Superior temporal gyrus (tissue), 1 donor: ENCODE results near the gene MLF2.
A peak's percentile ranks its signal among the peaks of the same experiment; 100 is the strongest.
"Not testable (repeated sequence)": the region's sequence is repeated elsewhere in the genome, so short reads cannot be mapped to it uniquely, and the experiment has no call there.

Experiments used
- DNase-seq: peaks from one replicate; pipeline ENCODE4 v3.0.0-alpha.2; 2016; ENCODE audit errors: extremely low spot score

Gene MLF2

GRCh38 chr12:6734506-6735387 is 18.2 kb downstream of the MLF2 start:
- DNase-seq = no peak

- DNase-seq = no peak
Measured at GRCh38 chr12:6730169-6730568, 22.8 kb downstream of the MLF2 start.

GRCh38 chr12:6729186-6729585 is 23.8 kb downstream of the MLF2 start:
- no peak for DNase-seq

GRCh38 chr12:6725350-6725749 is 27.6 kb downstream of the MLF2 start:
- no peak for DNase-seq

- DNase-seq = no peak
Measured at GRCh38 chr12:6724409-6724797, 28.5 kb downstream of the MLF2 start.

- DNase-seq = peak; percentile 99
Measured at GRCh38 chr12:6723607-6724408, 29.1 kb downstream of the MLF2 start, which contains the start of gene COPS7A. TSS of gene COPS7A (plus strand) at chr12:6724046. CDS start at chr12:6724657, 611 bp downstream.

- no peak for DNase-seq
Measured at GRCh38 chr12:6722863-6723262, 30.1 kb downstream of the MLF2 start.

- DNase-seq = no peak
Measured at GRCh38 chr12:6716874-6717437, 36.0 kb downstream of the MLF2 start.

- not testable (repeated sequence) for DNase-seq
Measured at GRCh38 chr12:6716031-6716873, 36.7 kb downstream of the MLF2 start.

GRCh38 chr12:6708960-6709394 is 44.0 kb downstream of the MLF2 start:
- DNase-seq = no peak

- DNase-seq = not testable (repeated sequence)
Measured at GRCh38 chr12:6708351-6708750, 44.6 kb downstream of the MLF2 start.

- no peak for DNase-seq
Measured at GRCh38 chr12:6703631-6704030, 49.3 kb downstream of the MLF2 start.

GRCh38 chr12:6701078-6701768 is 51.7 kb downstream of the MLF2 start:
- no peak for DNase-seq

GRCh38 chr12:6700646-6701051 is 52.3 kb downstream of the MLF2 start, which contains the start of gene PIANP:
TSS of gene PIANP (minus strand) at chr12:6700815. CDS start at chr12:6698061, 2,754 bp downstream.
- DNase-seq = peak; percentile 43

GRCh38 chr12:6699989-6700645 is 52.8 kb downstream of the MLF2 start:
- no peak for DNase-seq

GRCh38 chr12:6699259-6699988 is 53.5 kb downstream of the MLF2 start:
- no peak for DNase-seq

GRCh38 chr12:6698352-6699046 is 54.4 kb downstream of the MLF2 start:
- no peak for DNase-seq
